HG03442 (cell line): ENCODE results near the gene S100P.
"Not testable (repeated sequence)": the region's sequence is repeated elsewhere in the genome, so short reads cannot be mapped to it uniquely, and the experiment has no call there.

Experiments
- ATAC-seq: cut with Tn5 transposase; IDR thresholded peaks from one replicate; pipeline ENCODE4 v1.9.1; 2021; ENCODE audit warnings: mild to moderate bottlenecking, moderate library complexity; ENCODE audit not compliant: unreplicated experiment

S100P gene

DNA sequence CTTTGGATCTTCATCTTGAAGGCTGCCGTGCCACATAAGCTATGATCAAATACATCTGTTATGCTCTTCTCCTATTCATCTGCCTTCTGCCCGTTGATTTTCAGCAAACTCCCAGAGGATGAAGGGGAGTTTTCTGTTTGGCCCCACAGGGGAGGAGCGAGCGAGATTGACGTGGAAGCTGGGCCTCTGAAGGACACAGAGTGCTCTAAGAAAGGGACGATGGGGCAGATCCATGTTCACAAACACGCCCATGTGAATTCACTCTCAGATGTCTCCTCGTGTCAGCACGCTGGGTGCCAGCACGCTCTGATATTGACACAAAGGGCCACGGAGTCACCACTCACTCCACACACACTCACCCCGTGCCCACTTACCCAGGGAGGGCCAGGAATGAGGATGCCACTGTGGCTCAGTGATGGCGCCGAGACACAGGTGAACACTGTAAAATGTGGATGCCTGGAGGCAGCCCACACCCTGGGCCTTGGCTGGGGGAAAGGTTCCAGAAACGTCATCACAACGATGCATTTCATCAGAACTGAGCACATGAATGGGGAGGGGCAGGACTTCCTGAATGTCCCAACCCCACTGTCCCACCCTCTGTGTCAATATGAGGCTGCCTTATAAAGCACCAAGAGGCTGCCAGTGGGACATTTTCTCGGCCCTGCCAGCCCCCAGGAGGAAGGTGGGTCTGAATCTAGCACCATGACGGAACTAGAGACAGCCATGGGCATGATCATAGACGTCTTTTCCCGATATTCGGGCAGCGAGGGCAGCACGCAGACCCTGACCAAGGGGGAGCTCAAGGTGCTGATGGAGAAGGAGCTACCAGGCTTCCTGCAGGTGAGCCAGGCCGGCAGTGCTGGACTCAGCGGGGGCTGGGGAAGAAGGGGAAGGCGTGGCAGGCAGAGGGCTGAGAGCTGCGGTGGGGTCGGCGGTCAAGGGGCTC lies at the start of gene S100P:
S100P (plus strand) TSS at position 648 of the 946 bp plus-strand sequence; CDS start at position 703, 55 bp downstream.
- ATAC-seq: no peak

DNA sequence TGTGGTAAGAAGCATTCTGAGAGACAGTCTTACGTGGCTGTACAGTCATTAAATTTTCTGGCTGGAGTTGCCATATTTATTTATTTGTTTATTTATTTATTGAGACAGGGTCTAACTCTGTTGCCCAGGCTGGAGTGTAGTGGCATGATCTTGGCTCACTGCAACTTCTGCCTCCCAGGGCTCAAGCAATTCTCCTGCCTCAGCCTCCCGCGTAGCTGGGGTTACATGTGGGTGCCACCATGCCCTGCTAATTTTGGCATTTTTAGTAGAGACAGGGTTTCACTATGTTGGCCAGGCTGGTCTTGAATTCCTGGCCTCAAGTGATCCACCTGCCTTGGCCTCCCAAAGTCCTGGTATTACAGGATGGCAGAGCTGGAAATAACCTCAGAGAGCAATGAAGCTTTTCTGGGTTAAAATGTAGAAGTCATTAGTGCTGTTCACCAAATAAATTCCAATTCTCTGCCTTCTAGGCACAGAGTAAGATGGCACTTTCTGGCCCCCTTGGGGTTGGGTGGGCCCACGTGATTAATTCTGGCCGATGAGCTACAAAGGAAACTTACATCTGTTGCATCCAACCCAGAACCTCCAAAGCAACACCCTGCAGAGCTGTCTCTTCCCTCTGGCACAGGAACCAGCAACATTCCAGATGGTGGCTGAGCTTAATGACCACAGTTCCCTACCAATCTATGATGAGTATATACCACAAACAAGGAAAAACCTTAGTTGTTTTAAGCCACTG lies 48.7 kb upstream of the S100P start:
- no peak for ATAC-seq

DNA sequence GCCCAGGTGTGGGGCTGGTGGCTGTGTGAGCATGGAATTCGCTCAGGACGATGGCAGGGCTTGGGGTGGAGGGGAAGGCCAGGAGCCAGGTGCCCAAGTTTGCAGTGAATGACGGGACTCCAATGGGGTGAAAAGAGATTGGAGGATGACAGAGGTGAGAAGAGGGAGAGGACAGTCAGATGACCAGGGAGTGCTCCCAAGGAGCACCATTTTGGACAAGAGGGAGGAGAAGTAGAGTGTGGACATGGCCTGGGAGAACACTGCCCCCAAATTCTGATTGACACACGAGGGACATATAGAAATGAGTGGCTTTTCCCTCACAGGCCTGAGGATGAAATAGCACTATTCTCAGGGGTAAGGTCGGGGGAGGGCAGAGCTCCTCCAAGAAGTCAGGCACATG lies 46.5 kb upstream of the S100P start:
- no peak for ATAC-seq

GRCh38 chr4:6647582-6648230 lies 46.0 kb upstream of the S100P start:
- no peak for ATAC-seq

DNA sequence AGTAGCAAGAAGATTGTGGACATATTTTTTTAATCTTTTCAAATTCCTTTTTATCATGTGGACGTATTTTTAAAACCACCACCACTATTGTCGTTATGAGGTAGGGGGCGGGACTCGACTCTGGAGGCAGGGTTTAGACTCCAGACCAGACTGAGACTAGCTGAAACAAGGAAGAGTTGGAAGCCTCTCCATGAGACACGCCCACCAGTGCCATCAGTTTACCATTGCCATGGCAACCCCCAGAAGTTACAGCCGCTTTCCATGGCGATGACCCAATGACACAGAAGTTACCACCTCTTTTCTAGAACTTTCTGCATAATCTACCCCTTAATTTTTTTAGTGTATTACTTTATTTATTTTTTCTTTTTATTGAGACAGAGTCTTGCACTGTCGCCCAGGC lies 44.5 kb upstream of the S100P start:
- no peak for ATAC-seq

DNA sequence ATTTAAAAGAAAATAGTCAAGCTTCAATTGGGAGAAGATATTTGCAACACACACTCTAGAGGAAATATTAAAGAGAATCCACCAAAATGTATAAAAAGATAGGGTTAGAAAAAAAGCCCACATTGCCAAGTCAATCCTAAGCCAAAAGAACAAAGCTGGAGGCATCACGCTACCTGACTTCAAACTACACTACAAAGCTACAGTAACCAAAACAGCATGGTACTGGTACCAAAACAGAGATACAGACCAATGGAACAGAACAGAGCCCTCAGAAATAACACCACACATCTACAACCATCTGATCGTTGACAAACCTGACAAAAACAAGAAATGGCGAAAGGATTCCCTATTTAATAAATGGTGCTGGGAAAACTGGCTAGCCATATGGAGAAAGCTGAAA lies 39.5 kb upstream of the S100P start:
- ATAC-seq: not testable (repeated sequence)

DNA sequence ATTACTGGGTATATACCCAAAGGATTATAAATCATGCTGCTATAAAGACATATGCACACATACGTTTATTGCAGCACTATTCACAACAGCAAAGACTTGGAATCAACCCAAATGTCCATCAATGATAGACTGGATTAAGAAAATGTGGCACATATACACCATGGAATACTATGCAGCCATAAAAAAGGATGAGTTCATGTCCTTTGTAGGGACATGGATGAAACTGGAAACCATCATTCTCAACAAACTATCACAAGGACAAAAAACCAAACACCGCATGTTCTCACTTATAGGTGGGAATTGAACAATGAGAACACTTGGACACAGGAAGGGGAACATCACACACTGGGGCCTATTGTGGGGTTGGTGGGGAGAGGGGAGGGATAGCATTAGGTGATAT lies 38.4 kb upstream of the S100P start:
- not testable (repeated sequence) for ATAC-seq

GRCh38 chr4:6655924-6656323 lies 37.8 kb upstream of the S100P start:
- no peak for ATAC-seq

GRCh38 chr4:6657242-6658208 lies 36.2 kb upstream of the S100P start:
- no peak for ATAC-seq

GRCh38 chr4:6658209-6658595 lies 35.5 kb upstream of the S100P start:
- ATAC-seq: no peak

DNA sequence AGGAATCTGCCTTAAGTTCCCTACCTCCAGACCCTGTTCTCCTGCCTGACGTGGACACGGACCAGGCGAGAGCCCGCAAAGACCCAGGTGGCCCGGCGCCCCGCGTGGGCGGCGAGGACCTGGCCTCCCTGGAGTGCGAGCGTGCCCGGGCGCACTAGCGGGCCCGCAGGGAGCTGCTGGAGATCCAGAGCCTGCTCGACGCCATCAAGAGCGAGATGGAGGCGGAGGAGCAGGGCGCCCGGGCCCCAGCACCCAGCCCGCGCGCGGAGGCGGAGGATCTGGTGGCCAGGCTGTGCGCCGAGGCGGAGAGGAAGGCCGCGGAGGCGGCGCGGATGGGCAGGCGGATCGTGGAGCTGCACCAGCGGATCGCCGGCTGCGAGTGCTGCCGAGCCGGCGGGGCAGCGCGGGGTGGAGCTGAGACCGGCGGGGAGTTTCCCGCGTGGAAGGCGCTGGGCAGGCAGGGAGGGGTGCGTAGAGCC lies 35.0 kb upstream of the S100P start:
- ATAC-seq: no peak

DNA sequence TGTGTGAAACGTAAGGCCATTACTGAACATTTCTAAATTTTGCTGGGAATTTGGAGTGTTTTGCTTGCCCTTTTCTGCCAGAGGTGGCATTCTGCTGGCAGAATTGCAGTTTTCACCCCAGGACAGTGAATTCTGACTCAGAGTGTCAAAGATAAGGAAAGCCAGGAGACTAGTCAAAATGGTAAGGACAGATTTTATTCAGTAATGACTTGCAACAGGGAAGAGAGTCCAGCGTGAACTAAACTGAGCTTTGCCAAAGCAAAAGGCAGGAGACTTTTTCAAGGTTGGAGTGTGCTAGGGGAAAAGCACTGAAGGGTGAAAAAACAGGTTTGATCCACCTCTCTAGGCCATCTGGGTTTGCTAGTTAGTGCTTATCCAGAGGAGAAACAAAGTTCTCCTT lies 33.8 kb upstream of the S100P start:
- no peak for ATAC-seq

GRCh38 chr4:6660430-6660829 lies 33.2 kb upstream of the S100P start:
- no peak for ATAC-seq

GRCh38 chr4:6662591-6662990 lies 31.1 kb upstream of the S100P start:
- ATAC-seq: no peak

DNA sequence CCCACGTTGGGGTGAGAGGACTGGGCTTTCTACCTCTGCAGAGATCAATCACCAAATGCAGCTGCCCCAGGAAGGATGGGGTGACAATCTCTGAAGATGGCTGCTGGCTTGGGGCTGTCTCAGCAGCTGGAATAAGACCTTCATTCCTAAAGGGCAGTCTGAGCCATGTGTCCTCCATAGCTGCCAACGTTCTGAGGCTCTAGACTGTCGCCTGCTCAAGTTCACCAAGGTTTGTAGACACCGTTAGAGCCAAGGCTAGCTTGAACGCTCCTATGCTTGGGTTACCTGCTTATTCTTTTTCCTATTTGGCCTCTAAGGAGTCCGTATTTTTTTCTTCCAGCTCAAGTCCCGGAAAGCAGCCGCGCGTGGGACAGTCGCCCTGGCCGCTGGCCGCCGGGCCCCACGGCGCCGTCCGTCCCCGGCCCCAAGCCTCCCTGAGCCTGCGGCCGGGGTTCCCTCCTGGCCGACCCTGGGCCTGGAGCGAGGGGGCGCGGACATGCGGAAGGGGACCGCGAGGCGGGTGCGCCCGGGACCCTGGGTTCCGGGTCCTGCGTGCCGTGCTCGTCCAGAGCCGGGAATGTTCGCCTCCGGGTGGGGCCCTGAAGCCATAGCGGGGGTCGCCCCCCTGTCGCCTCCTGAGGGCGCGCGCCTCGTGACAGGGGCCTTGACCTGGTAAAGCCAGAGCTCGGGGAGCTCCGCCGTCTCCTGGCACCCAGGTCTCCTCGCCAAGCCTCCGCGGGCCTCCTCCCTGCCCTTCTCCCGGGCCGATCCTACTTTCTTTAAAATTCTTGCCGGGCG lies 29.9 kb upstream of the S100P start:
- no peak for ATAC-seq

GRCh38 chr4:6665320-6665654 lies 28.4 kb upstream of the S100P start:
- no peak for ATAC-seq

DNA sequence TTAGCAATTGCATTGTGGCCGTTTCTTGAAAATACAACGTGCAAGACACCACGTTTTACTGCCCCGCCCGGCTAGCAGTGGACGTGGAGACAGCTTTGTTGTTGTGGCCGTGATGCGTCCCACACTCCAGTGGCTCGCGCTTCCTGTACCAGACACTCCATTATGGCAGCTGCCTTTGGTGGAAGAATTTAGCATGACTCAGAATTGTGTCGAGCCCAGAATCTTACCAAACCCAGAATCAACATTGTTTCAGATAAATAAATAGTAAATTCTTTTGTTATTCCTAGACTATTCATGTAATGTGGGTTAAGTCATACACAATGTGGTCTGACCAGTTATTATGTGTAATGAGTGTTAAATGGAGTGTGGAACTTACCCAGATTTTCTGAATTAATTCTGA lies 25.3 kb upstream of the S100P start:
- ATAC-seq: no peak

- ATAC-seq: no peak
These were observed 22.0 kb upstream of the S100P start for GRCh38 chr4:6671648-6672047.

DNA sequence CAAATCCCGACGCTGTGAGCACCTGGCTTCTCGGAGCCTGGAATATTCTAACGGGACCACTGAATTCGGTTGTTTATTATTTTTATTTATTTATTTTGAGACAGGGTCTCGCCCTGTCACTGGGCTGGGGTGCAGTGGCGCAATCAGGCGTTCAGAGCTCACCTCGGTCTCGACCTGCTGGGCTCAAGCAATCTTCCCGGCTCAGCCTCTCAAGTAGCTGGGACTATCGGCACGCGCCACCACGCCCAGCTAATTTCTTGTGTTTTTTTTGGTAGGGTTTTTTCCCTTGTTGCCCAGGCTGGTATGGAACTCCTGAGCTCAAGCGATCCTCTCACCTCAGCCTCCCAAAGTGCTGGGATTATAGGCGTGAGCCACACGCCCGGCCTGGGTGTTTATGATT lies 21.5 kb upstream of the S100P start:
- ATAC-seq: no peak
